ENCODE data around the gene GPBP1L1.
"Not testable (repeated sequence)": the region's sequence is repeated elsewhere in the genome, so short reads cannot be mapped to it uniquely, and the experiment has no call there.

The GPBP1L1 gene

GRCh38 chr1:45686288-45687013 is at the start of gene GPBP1L1:
Gene GPBP1L1 (minus strand): TSS chr1:45686533. CDS start chr1:45659087, 27,446 bp downstream.
- DNase-seq, result peak; percentile 85

GRCh38 chr1:45730780-45731319 is 44.5 kb upstream of the GPBP1L1 start:
- DNase-seq, result no peak

GRCh38 chr1:45730075-45730779 is 43.9 kb upstream of the GPBP1L1 start:
- no peak for DNase-seq

GRCh38 chr1:45726007-45726406 is 39.7 kb upstream of the GPBP1L1 start:
- not testable (repeated sequence) for DNase-seq

GRCh38 chr1:45723248-45723930 is 37.1 kb upstream of the GPBP1L1 start:
- DNase-seq, result no peak

- DNase-seq, result no peak
Observed at GRCh38 chr1:45722809-45723208, 36.5 kb upstream of the GPBP1L1 start.

GRCh38 chr1:45721207-45721606 is 34.9 kb upstream of the GPBP1L1 start:
- DNase-seq, result no peak

GRCh38 chr1:45718289-45718688 is 32.0 kb upstream of the GPBP1L1 start:
- no peak for DNase-seq

- not testable (repeated sequence) for DNase-seq
Observed at GRCh38 chr1:45717386-45717785, 31.1 kb upstream of the GPBP1L1 start.

GRCh38 chr1:45716700-45717099 is 30.4 kb upstream of the GPBP1L1 start:
- no peak for DNase-seq

GRCh38 chr1:45713711-45714110 is 27.4 kb upstream of the GPBP1L1 start:
- DNase-seq, result no peak

- no peak for DNase-seq
Observed at GRCh38 chr1:45704637-45705036, 18.3 kb upstream of the GPBP1L1 start.

GRCh38 chr1:45694823-45695222 is 8.5 kb upstream of the GPBP1L1 start:
- no peak for DNase-seq

- DNase-seq, result not testable (repeated sequence)
Observed at GRCh38 chr1:45693811-45694210, 7.5 kb upstream of the GPBP1L1 start.

GRCh38 chr1:45687754-45688740 is 1.7 kb upstream of the GPBP1L1 start, which contains the start of gene TMEM69:
Gene TMEM69 (plus strand): TSS chr1:45688181. CDS start chr1:45691069, 2,888 bp downstream.
- DNase-seq, result peak; percentile 46

GRCh38 chr1:45687014-45687753 is 851 bp upstream of the GPBP1L1 start:
- DNase-seq, result peak; percentile 96

GRCh38 chr1:45686015-45686287 is 382 bp downstream of the GPBP1L1 start:
- no peak for DNase-seq

GRCh38 chr1:45685308-45686014 is 872 bp downstream of the GPBP1L1 start:
- DNase-seq, result no peak

- DNase-seq, result no peak
Observed at GRCh38 chr1:45684402-45684801, 1.9 kb downstream of the GPBP1L1 start.

GRCh38 chr1:45682942-45683341 is 3.4 kb downstream of the GPBP1L1 start:
- no peak for DNase-seq

GRCh38 chr1:45679123-45679522 is 7.2 kb downstream of the GPBP1L1 start:
- no peak for DNase-seq
